ENCODE data around the gene YKT6. TPM values are rescaled to one million over a fixed set of nuclear protein-coding genes. Genes with fewer than 3 reads are reported as not detected.
"Not testable (repeated sequence)": the region's sequence is repeated elsewhere in the genome, so short reads cannot be mapped to it uniquely, and the experiment has no call there.

Gene YKT6
- total RNA-seq, 2 donors from 2014 or later, result 56.7 to 71.8 TPM

DNA sequence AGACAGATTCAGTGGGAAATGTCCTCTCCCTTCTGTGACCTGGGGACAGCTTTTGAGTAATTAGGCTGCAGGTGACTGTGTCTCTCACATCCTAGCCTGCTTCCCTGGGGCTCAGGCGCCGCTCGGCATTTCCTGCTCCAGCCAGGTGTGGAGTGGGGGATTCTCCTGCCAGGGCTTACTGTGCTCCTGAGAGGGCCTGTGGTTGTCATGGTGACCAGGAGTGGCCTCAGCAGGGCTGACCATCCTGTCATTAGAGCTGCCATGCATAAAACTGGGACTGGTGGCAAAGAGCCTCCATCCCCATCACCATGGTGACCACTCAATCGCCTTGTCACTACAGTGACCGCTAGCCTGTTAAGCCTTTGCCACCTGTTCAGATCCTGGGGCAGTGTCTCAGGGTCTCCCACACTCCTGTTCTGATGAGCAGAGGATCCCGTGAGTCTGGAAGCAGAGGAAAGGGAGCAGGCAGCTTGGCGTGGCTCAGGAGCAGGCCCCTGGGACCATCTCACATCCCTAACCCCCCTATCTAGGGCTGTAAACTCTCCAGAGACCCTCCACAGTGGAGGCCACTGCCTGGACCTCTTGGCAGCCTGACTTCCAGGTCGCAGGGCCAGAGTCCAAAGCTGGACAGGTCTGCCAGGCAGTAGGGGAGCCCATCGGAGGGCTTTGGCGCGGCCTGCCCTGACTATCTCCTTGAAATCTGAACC is 11.3 kb upstream of the YKT6 start, which contains the start of gene GCK:
Gene GCK (minus strand): TSS at position 154 of the 707 bp plus-strand sequence. CDS start 486 bp downstream, outside the sequence.
- intact Hi-C loops (cut with DNase I), result no loop called here

DNA sequence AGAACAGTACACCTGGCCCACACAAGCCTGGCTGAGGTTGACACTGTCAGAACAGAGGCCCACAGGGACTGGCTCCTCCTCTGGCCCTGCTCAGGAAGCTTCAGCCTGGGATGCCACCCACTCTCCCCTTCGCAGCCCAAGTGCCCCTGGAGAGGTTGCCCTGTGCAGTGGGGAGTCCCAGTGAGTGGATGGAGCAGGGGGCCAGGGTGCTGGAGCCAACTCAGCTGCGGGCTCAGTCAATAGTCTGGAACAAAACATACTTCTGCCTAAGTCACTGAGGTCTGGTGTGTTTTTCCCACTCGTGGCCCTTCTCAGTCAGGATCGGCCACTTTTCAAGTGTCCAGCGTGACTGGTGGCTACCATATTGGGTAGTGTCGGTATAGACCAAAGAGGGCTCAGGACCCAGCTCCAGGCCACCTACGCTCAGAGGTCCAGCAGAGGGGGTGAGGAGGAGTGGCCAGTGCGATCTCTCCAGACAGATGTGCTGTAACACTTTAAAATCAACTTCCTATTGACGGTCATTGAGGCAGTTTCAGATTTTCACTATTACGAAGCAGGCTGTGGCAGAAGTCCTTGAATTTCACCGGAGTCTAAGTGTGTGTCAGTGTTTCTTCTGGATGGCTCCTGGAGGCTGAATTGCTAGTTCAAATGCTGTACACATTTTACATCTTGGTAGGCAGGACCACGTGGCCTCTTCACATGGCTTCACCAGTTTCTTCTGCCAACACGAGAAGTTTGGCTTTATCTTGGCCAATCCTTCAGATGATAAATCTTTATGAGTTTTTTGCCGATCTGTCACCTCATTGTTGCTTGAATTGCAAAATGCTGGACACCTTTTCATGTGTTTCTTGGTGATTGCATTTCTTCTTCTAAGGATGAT is 10.5 kb upstream of the YKT6 start:
- DNase-seq (ENCODE audit: low spot score), result no peak
- intact Hi-C loops (cut with DNase I), result loop anchor here in 1 of 2 donors (5.0 kb wide), 1 partner anchor 113 kb away; no protein-coding TSS in a partner anchor

More for the DNA sequence above, 11.3 kb upstream of the YKT6 start, which contains the start of gene GCK:
- no peak for DNase-seq (ENCODE audit: low spot score)

- intact Hi-C loops (cut with DNase I), result loop anchor here in 1 of 2 donors (5.0 kb wide), 1 partner anchor 114 kb away; no protein-coding TSS in a partner anchor
- no peak for DNase-seq (ENCODE audit: low spot score)
Measured at GRCh38 chr7:44191171-44191570, 9.6 kb upstream of the YKT6 start.

- intact Hi-C loops (cut with DNase I), result loop anchor here in 1 of 2 donors (5.0 kb wide), 1 partner anchor 116 kb away; no protein-coding TSS in a partner anchor
- no peak for DNase-seq (ENCODE audit: low spot score)
Measured at GRCh38 chr7:44193011-44193802, 7.6 kb upstream of the YKT6 start.

- intact Hi-C loops (cut with DNase I), result loop anchor here in 1 of 2 donors (5.0 kb wide), 1 partner anchor 117 kb away; no protein-coding TSS in a partner anchor
- no peak for DNase-seq (ENCODE audit: low spot score)
Measured at GRCh38 chr7:44194069-44194468, 6.7 kb upstream of the YKT6 start.

GRCh38 chr7:44194562-44195145 is 6.1 kb upstream of the YKT6 start:
- peak; percentile 64 for DNase-seq (ENCODE audit: low spot score)
- intact Hi-C loops (cut with DNase I), result loop anchor here in 1 of 2 donors (5.0 kb wide), 1 partner anchor 117 kb away; no protein-coding TSS in a partner anchor

GRCh38 chr7:44195889-44196288 is 4.9 kb upstream of the YKT6 start:
- peak; percentile 19 for DNase-seq (ENCODE audit: low spot score)
- intact Hi-C loops (cut with DNase I), result no loop called here

GRCh38 chr7:44196450-44196872 is 4.3 kb upstream of the YKT6 start:
- intact Hi-C loops (cut with DNase I), result no loop called here
- peak; percentile 67 for DNase-seq (ENCODE audit: low spot score)

DNA sequence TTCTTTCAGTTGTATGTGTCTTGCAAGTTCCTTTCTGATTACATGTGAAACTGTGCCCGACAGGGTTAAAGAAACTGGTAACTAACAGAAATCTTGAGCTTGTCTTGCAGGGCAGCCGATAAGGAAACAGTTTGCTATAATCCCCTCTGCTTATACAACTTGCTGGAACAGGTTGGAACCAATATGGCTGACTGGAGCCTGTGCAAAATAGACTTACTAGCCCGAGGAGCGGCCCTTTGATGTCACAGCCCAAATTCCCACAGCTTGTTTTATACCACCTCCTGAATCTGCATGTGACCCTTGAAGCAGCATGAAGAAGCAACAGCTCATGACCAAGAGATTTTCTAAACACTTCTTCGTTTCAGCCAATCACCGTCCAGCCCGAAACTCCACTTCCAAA is 3.3 kb upstream of the YKT6 start:
- intact Hi-C loops (cut with DNase I), result no loop called here
- peak; percentile 7 for DNase-seq (ENCODE audit: low spot score)

DNA sequence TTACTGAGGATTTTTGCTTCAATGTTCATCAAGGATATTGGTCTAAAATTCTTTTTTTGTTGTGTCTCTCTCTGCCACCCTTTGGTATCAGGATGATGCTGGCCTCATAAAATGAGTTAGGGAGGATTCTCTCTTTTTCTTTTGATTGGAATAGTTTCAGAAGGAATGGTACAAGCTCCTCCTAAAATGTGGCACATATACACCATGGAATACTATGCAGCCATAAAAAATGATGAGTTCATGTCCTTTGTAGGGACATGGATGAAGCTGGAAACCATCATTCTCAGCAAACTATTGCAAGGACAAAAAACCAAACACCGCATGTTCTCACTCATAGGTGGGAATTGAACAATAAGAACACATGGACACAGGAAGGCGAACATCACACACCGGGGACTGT is 615 bp upstream of the YKT6 start:
- DNase-seq (ENCODE audit: low spot score), result not testable (repeated sequence)
- intact Hi-C loops (cut with DNase I), result loop anchor here in 1 of 2 donors (5.0 kb wide), 1 partner anchor 128 kb away; no protein-coding TSS in a partner anchor

DNA sequence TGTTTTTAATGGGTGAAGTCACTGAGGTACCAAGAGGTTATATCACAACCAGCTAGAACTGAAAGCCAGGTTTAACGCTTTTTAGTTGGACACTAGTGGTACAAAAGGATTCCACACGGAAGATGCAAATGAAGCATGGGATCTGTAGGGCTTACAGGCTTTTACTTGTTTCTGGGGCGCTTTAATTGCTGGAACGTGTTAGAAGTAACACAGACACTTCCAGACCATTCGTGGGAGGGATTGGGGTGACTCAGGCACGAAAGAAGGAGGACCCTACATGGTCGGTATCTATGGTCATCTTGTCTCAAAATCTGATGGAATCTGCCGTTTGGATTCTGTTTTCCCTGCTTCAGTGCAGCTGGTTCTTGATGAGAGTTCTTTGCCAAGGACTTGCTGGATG is 1.0 kb downstream of the YKT6 start:
- DNase-seq (ENCODE audit: low spot score), result peak; percentile 4
- intact Hi-C loops (cut with DNase I), result loop anchor here in 1 of 2 donors (5.0 kb wide), 1 partner anchor 130 kb away; no protein-coding TSS in a partner anchor

DNA sequence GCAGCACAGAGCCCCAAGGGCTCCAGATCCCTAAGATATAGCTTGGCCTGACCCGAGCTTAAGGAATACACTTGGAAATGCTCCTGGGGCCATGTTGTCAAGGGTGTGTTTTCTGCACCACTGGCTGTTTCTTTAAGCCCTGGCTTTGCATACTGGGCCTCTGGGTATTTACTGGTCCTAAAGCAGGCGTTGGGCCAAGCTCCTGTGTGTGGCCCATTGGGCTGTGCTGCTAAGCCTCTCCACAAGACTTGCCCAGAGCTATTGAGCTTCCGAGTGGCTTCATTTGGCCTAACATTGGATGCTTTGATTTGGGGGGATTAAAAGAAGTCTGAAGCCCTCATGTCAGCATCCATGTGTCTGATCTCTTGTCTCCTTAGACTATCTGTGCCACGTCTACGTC is 5.2 kb downstream of the YKT6 start:
- intact Hi-C loops (cut with DNase I), result no loop called here
- DNase-seq (ENCODE audit: low spot score), result peak; percentile 9

- peak; percentile 5 for DNase-seq (ENCODE audit: low spot score)
- intact Hi-C loops (cut with DNase I), result no loop called here
Measured at GRCh38 chr7:44208085-44208484, 7.3 kb downstream of the YKT6 start.

DNA sequence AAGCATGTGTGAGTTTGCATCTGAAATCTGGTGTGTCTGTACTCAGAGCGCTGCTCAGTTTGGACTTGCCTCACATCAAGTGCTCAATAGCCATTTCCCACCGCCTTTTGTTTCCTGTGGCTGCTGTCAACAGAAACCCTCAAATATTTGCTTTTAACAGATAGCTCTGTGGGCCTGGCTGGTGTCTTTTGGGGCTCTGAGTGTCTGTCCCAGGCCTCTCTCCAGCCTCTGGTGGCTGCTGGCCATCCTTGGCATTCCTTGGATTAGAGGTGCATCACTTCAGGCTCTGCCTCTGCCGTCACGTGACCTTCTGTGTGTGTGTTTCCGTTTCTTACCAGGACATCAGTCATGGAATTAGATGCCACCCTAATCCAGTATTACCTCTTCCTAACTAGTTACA is 9.3 kb downstream of the YKT6 start:
- DNase-seq (ENCODE audit: low spot score), result peak; percentile 29

GRCh38 chr7:44211126-44211675 is 10.4 kb downstream of the YKT6 start:
- DNase-seq (ENCODE audit: low spot score), result peak; percentile 59
- intact Hi-C loops (cut with DNase I), result loop anchor here in 1 of 2 donors (10.0 kb wide), 1 partner anchor 254 kb away; no protein-coding TSS in a partner anchor

More for the DNA sequence above, 9.3 kb downstream of the YKT6 start:
- intact Hi-C loops (cut with DNase I), result loop anchor here in 1 of 2 donors (10.0 kb wide), 1 partner anchor 255 kb away; no protein-coding TSS in a partner anchor

DNA sequence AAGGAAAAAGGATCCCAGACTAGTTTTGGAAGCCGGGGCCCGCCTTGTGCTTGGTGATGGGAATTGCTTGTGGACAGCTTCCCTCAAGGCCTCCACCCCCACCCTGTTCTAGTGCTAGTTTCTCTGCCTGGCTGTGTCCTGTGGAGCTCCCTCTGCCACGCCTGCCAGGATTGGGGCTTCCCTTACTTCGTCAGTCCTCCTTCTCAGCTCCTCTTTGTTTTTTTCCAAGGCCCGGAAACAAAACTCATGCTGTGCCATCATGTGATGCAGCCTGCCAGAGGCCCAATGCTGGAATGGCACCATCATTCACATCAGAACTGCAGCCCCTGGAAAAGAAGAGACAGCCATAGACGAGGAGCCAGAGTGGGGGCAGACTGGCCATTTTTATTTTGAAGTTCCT is 11.2 kb downstream of the YKT6 start:
- DNase-seq (ENCODE audit: low spot score), result peak; percentile 25
- intact Hi-C loops (cut with DNase I), result loop anchor here in 1 of 2 donors (10.0 kb wide), 1 partner anchor 253 kb away; no protein-coding TSS in a partner anchor

DNA sequence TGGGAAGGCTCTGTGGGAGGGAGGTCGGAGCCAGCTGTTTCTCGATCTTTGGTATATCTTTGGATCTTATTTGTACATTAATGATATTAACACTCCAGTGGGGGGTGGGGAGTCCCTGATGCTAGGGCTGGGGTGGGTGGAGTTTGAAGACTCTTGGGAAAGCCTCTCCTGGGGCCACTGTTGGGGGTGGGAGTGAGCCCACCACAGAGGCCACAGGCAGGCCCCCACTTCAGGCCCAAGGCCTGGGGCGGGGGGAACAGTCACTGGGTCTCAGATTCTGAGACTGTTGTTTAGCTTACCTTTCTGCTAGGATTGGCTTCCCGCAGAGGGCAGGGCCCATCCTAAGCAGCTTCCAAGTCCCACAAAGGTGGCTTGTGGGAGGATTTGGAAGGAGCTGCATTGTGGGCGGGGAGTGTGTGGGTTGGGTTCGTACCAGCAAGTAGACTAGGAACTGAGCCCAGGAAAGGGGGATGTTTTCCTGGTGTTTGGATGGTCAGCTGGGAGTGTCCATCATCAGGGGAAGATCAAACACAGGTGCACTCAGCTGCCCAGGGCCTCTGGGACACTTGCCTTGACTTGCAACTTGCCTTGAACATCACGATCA is 11.9 kb downstream of the YKT6 start:
- DNase-seq (ENCODE audit: low spot score), result peak; percentile 64
- intact Hi-C loops (cut with DNase I), result loop anchor here in 1 of 2 donors (10.0 kb wide), 1 partner anchor 252 kb away; no protein-coding TSS in a partner anchor
